Activated CD4-positive, alpha-beta T cell treated with anti-CD3 and anti-CD28 coated beads, Interleukin-2, amount 50 U/mL, for 4 hours (primary cell): ENCODE results near the gene TDRD10.

Experiments
- DNase-seq, 2 experiments: peaks; one replicate each; pipeline ENCODE4 v3.0.0-alpha.2; 2020

Gene TDRD10

GRCh38 chr1:154502066-154502743, at the start of gene TDRD10, which contains the start of gene SHE:
Gene TDRD10 (plus strand): TSS chr1:154502219. CDS start chr1:154506904, 4,685 bp downstream.
Gene SHE (minus strand): TSS chr1:154502412. CDS start chr1:154502026, 386 bp downstream.
- no peak for DNase-seq

GRCh38 chr1:154453161-154453560, 48.9 kb upstream of the TDRD10 start:
- DNase-seq: no peak

GRCh38 chr1:154453574-154454352, 48.3 kb upstream of the TDRD10 start:
- no peak for DNase-seq

- DNase-seq: no peak
Observed at GRCh38 chr1:154454386-154455120, 47.5 kb upstream of the TDRD10 start.

- no peak for DNase-seq
Observed at GRCh38 chr1:154456631-154457030, 45.4 kb upstream of the TDRD10 start.

GRCh38 chr1:154459080-154459479, 42.9 kb upstream of the TDRD10 start:
- no peak for DNase-seq

GRCh38 chr1:154460695-154461260, 41.2 kb upstream of the TDRD10 start:
- no peak for DNase-seq

- peak; percentile 51 to 58 for DNase-seq
Observed at GRCh38 chr1:154463512-154463990, 38.5 kb upstream of the TDRD10 start.

- DNase-seq: no peak
Observed at GRCh38 chr1:154465621-154466195, 36.3 kb upstream of the TDRD10 start.

GRCh38 chr1:154466206-154466605, 35.8 kb upstream of the TDRD10 start:
- DNase-seq: no peak

- DNase-seq: no peak
Observed at GRCh38 chr1:154466921-154467417, 35.0 kb upstream of the TDRD10 start.

- DNase-seq: no peak
Observed at GRCh38 chr1:154467434-154468102, 34.5 kb upstream of the TDRD10 start.

GRCh38 chr1:154468535-154469250, 33.3 kb upstream of the TDRD10 start:
- no peak for DNase-seq

- DNase-seq: no peak
Observed at GRCh38 chr1:154469844-154470560, 32.0 kb upstream of the TDRD10 start.

- DNase-seq: no peak
Observed at GRCh38 chr1:154471304-154471703, 30.7 kb upstream of the TDRD10 start.

GRCh38 chr1:154474802-154475201, 27.2 kb upstream of the TDRD10 start:
- no peak for DNase-seq

- no peak for DNase-seq
Observed at GRCh38 chr1:154476791-154477190, 25.2 kb upstream of the TDRD10 start.

GRCh38 chr1:154478013-154478412, 24.0 kb upstream of the TDRD10 start:
- DNase-seq: no peak

GRCh38 chr1:154478639-154479038, 23.4 kb upstream of the TDRD10 start:
- DNase-seq: peak in 1 of 2 experiments; percentile 17

- DNase-seq: peak; percentile 35 to 39
Observed at GRCh38 chr1:154479764-154480421, 22.1 kb upstream of the TDRD10 start.
